GM12872 (cell line): ENCODE results near the gene TMEM145.

Experiments used
- CTCF ChIP-seq: IDR thresholded peaks from 3 replicates; pipeline ENCODE4 v1.5.1; 2011; ENCODE audit warnings: low read depth, mild to moderate bottlenecking, low read length, moderate library complexity; ENCODE audit not compliant: insufficient read depth

TMEM145 gene

GRCh38 chr19:42279902-42280814, 33.0 kb upstream of the TMEM145 start:
- peak; percentile 96 for TF ChIP-seq CTCF

GRCh38 chr19:42280815-42281145, 32.3 kb upstream of the TMEM145 start:
- TF ChIP-seq CTCF = no peak

- no peak for TF ChIP-seq CTCF
Observed at GRCh38 chr19:42281146-42281826, 31.8 kb upstream of the TMEM145 start.

GRCh38 chr19:42281827-42282762, 31.0 kb upstream of the TMEM145 start:
- no peak for TF ChIP-seq CTCF

- no peak for TF ChIP-seq CTCF
Observed at GRCh38 chr19:42282819-42283187, 30.3 kb upstream of the TMEM145 start.

GRCh38 chr19:42283188-42284065, 29.7 kb upstream of the TMEM145 start:
- TF ChIP-seq CTCF = 0 out of 3 replicates have a peak, but pooled peaks have one; percentile 10
